ENCODE data around the gene ARHGAP26. TPM values are rescaled to one million over a fixed set of nuclear protein-coding genes. Genes with fewer than 3 reads are reported as not detected.

The ARHGAP26 gene
- polyA plus RNA-seq, 1 donor (not counting 4 experiments of a cell fraction or from before 2014, with no cell fraction given) = 3.9 TPM

DNA sequence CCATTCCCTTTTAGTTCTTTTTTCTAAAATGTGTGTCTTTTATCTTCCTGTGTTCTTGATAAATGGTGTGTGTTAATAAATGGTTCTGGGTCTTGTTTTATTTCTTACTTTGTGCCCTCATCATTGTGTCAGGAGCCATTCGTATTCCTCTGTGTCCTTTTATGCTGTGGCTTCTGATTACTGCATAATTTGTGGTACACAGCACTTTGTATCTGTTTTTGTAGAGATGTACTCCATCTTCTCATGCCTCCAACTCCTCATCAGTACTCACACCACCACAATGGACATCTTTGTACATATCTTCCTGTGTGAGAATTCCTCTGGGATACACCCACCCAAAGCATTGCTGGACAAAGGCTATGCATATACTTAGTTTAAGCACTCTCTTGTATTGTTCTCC, 247.4 kb downstream of the ARHGAP26 start:
- H4K20me1 ChIP-seq (ENCODE audit: control insufficient read depth, extremely low read depth, insufficient read depth, low read length) = no peaks in the 10 kb centered on the region
- H3K4me1 ChIP-seq (ENCODE audit: control insufficient read depth, extremely low read depth, insufficient read depth, low read length) = peaks cover 4% of the 10 kb centered on the region
- no peak overlapping the region for H3K4me2 ChIP-seq (ENCODE audit: control insufficient read depth, extremely low read depth, insufficient read depth, low read depth, low read length)
- H3K9me1 ChIP-seq (ENCODE audit: control insufficient read depth, extremely low read depth, insufficient read depth, low read length) = no peaks in the 10 kb centered on the region
- no peak for DNase-seq (ENCODE audit: low read depth, low spot score)
- H3K36me3 ChIP-seq (ENCODE audit: control insufficient read depth in 2 of 2, extremely low read depth in 1 of 2, insufficient read depth in 2 of 2, low read length in 2 of 2) = no peaks in the 10 kb centered on the region
- dilution Hi-C loops (cut with MboI; ENCODE audit: extremely low pct_ligation_motif_present, low sequenced_read_pairs) = no loop called here
- H3K9ac ChIP-seq (ENCODE audit: control insufficient read depth, extremely low read depth, insufficient read depth, low read length) = no peak overlapping the region
- no peak overlapping the region for H2AFZ ChIP-seq (ENCODE audit: control insufficient read depth, low read length)
- no peaks in the 10 kb centered on the region for H3K9me3 ChIP-seq (ENCODE audit: control insufficient read depth, low read depth, low read length)
- no peak overlapping the region for H3K27ac ChIP-seq (ENCODE audit: control insufficient read depth, insufficient read depth, low read length)
- H3K27me3 ChIP-seq (ENCODE audit: control insufficient read depth, extremely low read depth, insufficient read depth, low read length) = no peaks in the 10 kb centered on the region
- H3K79me2 ChIP-seq (ENCODE audit: control insufficient read depth, insufficient read depth, low read length) = no peaks in the 10 kb centered on the region
- FAIRE-seq = no peak
- H3K4me3 ChIP-seq (ENCODE audit: control insufficient read depth in 2 of 3, extremely low read depth in 1 of 3, insufficient read depth in 2 of 3, low read depth in 1 of 3, low read length in 3 of 3) = no peak overlapping the region
- TF ChIP-seq EZH2 (IDR thresholded peaks at IDR 0.05; ENCODE audit: low read length) = no peak
- TF ChIP-seq, protein P1, sequence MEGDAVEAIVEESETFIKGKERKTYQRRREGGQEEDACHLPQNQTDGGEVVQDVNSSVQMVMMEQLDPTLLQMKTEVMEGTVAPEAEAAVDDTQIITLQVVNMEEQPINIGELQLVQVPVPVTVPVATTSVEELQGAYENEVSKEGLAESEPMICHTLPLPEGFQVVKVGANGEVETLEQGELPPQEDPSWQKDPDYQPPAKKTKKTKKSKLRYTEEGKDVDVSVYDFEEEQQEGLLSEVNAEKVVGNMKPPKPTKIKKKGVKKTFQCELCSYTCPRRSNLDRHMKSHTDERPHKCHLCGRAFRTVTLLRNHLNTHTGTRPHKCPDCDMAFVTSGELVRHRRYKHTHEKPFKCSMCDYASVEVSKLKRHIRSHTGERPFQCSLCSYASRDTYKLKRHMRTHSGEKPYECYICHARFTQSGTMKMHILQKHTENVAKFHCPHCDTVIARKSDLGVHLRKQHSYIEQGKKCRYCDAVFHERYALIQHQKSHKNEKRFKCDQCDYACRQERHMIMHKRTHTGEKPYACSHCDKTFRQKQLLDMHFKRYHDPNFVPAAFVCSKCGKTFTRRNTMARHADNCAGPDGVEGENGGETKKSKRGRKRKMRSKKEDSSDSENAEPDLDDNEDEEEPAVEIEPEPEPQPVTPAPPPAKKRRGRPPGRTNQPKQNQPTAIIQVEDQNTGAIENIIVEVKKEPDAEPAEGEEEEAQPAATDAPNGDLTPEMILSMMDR (optimal IDR thresholded peaks at IDR 0.05 in 1 of 3, IDR thresholded peaks at IDR 0.05 in 1 of 3, conservative IDR thresholded peaks at IDR 0.05 in 1 of 3; ENCODE audit: extremely low read depth in 1 of 3, insufficient read depth in 2 of 3, low read length in 3 of 3) = no peak

DNA sequence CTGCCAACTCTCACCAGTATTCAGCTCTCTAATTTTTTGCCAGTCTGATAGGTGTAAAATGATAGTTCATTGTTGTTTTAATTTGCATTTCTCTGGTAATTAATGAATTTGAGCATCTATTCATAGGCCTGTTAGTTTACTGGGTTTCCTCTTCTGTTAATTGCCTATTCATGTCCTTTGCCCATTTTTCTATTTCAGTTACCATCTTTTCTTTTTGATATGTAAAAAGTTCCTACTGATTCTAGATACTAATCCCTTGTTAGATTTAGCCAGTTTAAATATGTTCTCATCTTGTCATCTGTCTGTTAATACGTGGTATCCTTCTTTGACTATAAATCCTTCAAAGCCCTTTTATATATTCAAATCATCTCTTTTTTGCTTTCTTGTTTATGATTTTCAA, 247.8 kb downstream of the ARHGAP26 start:
- Histone ChIP-seq H4K20me1 (ENCODE audit: control insufficient read depth, extremely low read depth, insufficient read depth, low read length) (no peaks in the 10 kb centered on the region), H3K4me1 (ENCODE audit: control insufficient read depth, extremely low read depth, insufficient read depth, low read length) (peaks cover 4% of the 10 kb centered on the region), H3K36me3 (ENCODE audit: control insufficient read depth in 2 of 2, extremely low read depth in 1 of 2, insufficient read depth in 2 of 2, low read length in 2 of 2) (no peaks in the 10 kb centered on the region), H2AFZ (ENCODE audit: control insufficient read depth, low read length) (no peak overlapping the region), H3K27ac (ENCODE audit: control insufficient read depth, insufficient read depth, low read length) (no peak overlapping the region), H3K27me3 (ENCODE audit: control insufficient read depth, extremely low read depth, insufficient read depth, low read length) (no peaks in the 10 kb centered on the region), H3K9me3 (ENCODE audit: control insufficient read depth, low read depth, low read length) (no peaks in the 10 kb centered on the region), H3K4me2 (ENCODE audit: control insufficient read depth, extremely low read depth, insufficient read depth, low read depth, low read length) (no peak overlapping the region), H3K79me2 (ENCODE audit: control insufficient read depth, insufficient read depth, low read length) (no peaks in the 10 kb centered on the region), H3K9me1 (ENCODE audit: control insufficient read depth, extremely low read depth, insufficient read depth, low read length) (no peaks in the 10 kb centered on the region), H3K9ac (ENCODE audit: control insufficient read depth, extremely low read depth, insufficient read depth, low read length) (no peak overlapping the region), H3K4me3 (ENCODE audit: control insufficient read depth in 2 of 3, extremely low read depth in 1 of 3, insufficient read depth in 2 of 3, low read depth in 1 of 3, low read length in 3 of 3) (no peak overlapping the region)
- dilution Hi-C loops (cut with MboI; ENCODE audit: extremely low pct_ligation_motif_present, low sequenced_read_pairs) = no loop called here
- no peak for FAIRE-seq
- no peak for TF ChIP-seq EZH2 (IDR thresholded peaks at IDR 0.05; ENCODE audit: low read length)
- TF ChIP-seq, protein P1 (optimal IDR thresholded peaks at IDR 0.05 in 1 of 3, IDR thresholded peaks at IDR 0.05 in 1 of 3, conservative IDR thresholded peaks at IDR 0.05 in 1 of 3; ENCODE audit: extremely low read depth in 1 of 3, insufficient read depth in 2 of 3, low read length in 3 of 3) = no peak
- no peak for DNase-seq (ENCODE audit: low read depth, low spot score)

Data from keratinocyte (primary cell).